PC-3 (cell line): ENCODE results near the gene IKZF5.

ENCODE experiments used
- EZH2 ChIP-seq: fragments of 300-600 bp; sonication (generic); IDR thresholded peaks from one replicate; pipeline ENCODE4 v1.6.1; 2017; ENCODE audit warnings: antibody characterized with exemption, mild to moderate bottlenecking, low read length; ENCODE audit not compliant: unreplicated experiment
- TF ChIP-seq, protein P1 (sequence below): fragments of 300-600 bp; sonication (generic); conservative IDR thresholded peaks from 2 replicates; pipeline ENCODE4 v1.5.1; 2017; ENCODE audit warnings: antibody characterized with exemption, low read depth, mild to moderate bottlenecking, low read length

DNA sequence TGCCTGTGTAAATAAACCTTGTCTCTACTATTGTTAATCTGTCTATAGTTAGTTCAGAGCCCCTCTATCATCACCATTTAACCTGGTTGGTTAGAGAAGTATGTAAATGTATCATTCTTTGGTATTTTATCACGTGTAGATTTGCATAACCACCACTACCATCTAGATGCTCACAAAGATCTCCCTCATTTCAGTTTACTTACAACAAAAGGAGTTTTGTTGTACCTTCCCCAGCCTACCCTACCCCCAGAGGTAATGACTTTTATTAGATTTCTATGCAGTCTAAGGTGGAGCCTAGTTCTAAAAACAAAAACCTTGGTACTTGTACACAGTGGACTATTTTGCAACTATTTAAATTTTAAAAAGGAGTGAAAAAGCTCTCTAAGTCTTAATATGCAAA, 17.7 kb upstream of the IKZF5 start:
- TF ChIP-seq, protein P1, sequence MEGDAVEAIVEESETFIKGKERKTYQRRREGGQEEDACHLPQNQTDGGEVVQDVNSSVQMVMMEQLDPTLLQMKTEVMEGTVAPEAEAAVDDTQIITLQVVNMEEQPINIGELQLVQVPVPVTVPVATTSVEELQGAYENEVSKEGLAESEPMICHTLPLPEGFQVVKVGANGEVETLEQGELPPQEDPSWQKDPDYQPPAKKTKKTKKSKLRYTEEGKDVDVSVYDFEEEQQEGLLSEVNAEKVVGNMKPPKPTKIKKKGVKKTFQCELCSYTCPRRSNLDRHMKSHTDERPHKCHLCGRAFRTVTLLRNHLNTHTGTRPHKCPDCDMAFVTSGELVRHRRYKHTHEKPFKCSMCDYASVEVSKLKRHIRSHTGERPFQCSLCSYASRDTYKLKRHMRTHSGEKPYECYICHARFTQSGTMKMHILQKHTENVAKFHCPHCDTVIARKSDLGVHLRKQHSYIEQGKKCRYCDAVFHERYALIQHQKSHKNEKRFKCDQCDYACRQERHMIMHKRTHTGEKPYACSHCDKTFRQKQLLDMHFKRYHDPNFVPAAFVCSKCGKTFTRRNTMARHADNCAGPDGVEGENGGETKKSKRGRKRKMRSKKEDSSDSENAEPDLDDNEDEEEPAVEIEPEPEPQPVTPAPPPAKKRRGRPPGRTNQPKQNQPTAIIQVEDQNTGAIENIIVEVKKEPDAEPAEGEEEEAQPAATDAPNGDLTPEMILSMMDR = no peak
- TF ChIP-seq EZH2 = no peak
